GM12878 (cell line): Measurements from ENCODE around the gene RPS6KA4.

Experiments used
- DPF2 ChIP-seq: fragments of 450-650 bp; IDR thresholded peaks from 2 replicates; pipeline ENCODE4 v1.6.1; 2017; ENCODE audit warnings: mild to moderate bottlenecking
- ESRRA ChIP-seq: IDR thresholded peaks from 2 replicates; pipeline ENCODE4 v1.6.1; 2012; ENCODE audit warnings: mild to moderate bottlenecking, low read length, improper control_type of control experiment
- EZH2 ChIP-seq: IDR thresholded peaks from 2 replicates; pipeline ENCODE4 v1.6.1; 2012; ENCODE audit warnings: low read depth, mild to moderate bottlenecking, control low read depth, inconsistent platforms, low read length, borderline replicate concordance; ENCODE audit not compliant: control insufficient read depth
- HCFC1 ChIP-seq: fragments of 150-350 bp; IDR thresholded peaks from 2 replicates; pipeline ENCODE4 v1.6.1; 2014; ENCODE audit warnings: low read length
- POLR2A ChIP-seq: IDR thresholded peaks from 2 replicates; pipeline ENCODE4 v1.6.1; 2011; ENCODE audit warnings: low read depth, mild to moderate bottlenecking, low read length
- RAD21 ChIP-seq: IDR thresholded peaks from 2 replicates; pipeline ENCODE4 v1.6.1; 2011; ENCODE audit warnings: mild to moderate bottlenecking, low read depth, low read length, moderate library complexity; ENCODE audit not compliant: insufficient read depth
- TAF1 ChIP-seq: IDR thresholded peaks from 2 replicates; pipeline ENCODE4 v1.6.1; 2011; ENCODE audit warnings: mild to moderate bottlenecking, low read depth, low read length, borderline replicate concordance
- TF ChIP-seq, protein P1 (sequence below): IDR thresholded peaks from 2 replicates; pipeline ENCODE4 v1.6.1; 2011; ENCODE audit warnings: mild to moderate bottlenecking, low read depth, low read length, moderate library complexity; ENCODE audit not compliant: insufficient replicate concordance
- TF ChIP-seq, protein P2 (sequence below): fragments of 450-650 bp; IDR thresholded peaks from 2 replicates; pipeline ENCODE4 v1.6.1; 2014; ENCODE audit warnings: mild to moderate bottlenecking
- TF ChIP-seq, protein P3 (sequence below), 3 experiments: IDR thresholded peaks in 2 of 3; conservative IDR thresholded peaks in 1 of 3; 2 replicates each; pipeline ENCODE4 v1.5.1; 2011; ENCODE audit warnings: low read depth in 3 of 3, low read length in 3 of 3, mild to moderate bottlenecking in 3 of 3, control low read depth in 2 of 3, moderate library complexity in 2 of 3, inconsistent platforms in 1 of 3, mixed read lengths in 1 of 3; ENCODE audit not compliant: control insufficient read depth in 2 of 3, insufficient read depth in 1 of 3; ENCODE audit errors: extremely low read depth in 1 of 3

DNA sequence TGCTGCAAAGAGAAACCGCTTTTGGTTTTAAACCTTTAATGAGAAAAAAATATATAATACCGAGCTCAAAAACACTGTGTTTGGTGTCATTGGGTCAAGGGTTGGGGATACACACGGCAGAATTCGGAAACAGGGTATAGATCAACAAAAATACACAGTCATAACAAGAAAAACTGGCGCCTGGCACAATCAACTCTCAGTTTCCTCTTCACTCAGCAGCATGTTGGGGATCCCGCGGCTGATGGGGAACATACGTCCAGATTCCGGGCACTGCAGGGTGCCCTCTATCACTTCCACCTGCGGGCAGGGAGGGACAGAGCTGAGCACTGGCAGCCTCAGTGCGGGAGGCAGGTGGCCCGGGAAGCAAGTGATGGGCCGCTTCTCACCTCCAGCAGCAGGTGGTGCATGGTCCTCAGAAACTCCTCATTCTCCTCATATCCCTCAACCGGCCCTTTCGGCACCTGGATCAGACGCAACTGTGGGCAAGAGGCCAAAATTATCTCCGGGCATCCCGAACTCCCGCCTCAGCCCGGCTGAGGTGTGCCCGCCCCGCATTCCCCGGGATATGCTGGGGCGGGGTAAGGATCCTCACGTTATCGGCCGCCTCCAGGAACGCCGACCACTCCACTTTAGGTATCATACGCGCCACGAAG lies 42.2 kb upstream of the RPS6KA4 start:
- TF ChIP-seq POLR2A (no peak), EZH2 (no peak), TAF1 (no peak), RAD21 (0 out of 2 replicates have a peak, but pooled peaks have one; percentile 16), HCFC1 (no peak), DPF2 (no peak), ESRRA (no peak)
- TF ChIP-seq, protein P1, sequence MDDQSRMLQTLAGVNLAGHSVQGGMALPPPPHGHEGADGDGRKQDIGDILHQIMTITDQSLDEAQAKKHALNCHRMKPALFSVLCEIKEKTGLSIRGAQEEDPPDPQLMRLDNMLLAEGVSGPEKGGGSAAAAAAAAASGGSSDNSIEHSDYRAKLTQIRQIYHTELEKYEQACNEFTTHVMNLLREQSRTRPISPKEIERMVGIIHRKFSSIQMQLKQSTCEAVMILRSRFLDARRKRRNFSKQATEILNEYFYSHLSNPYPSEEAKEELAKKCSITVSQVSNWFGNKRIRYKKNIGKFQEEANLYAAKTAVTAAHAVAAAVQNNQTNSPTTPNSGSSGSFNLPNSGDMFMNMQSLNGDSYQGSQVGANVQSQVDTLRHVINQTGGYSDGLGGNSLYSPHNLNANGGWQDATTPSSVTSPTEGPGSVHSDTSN: no peak
- TF ChIP-seq, protein P2, sequence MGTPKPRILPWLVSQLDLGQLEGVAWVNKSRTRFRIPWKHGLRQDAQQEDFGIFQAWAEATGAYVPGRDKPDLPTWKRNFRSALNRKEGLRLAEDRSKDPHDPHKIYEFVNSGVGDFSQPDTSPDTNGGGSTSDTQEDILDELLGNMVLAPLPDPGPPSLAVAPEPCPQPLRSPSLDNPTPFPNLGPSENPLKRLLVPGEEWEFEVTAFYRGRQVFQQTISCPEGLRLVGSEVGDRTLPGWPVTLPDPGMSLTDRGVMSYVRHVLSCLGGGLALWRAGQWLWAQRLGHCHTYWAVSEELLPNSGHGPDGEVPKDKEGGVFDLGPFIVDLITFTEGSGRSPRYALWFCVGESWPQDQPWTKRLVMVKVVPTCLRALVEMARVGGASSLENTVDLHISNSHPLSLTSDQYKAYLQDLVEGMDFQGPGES: no peak
- TF ChIP-seq, protein P3, sequence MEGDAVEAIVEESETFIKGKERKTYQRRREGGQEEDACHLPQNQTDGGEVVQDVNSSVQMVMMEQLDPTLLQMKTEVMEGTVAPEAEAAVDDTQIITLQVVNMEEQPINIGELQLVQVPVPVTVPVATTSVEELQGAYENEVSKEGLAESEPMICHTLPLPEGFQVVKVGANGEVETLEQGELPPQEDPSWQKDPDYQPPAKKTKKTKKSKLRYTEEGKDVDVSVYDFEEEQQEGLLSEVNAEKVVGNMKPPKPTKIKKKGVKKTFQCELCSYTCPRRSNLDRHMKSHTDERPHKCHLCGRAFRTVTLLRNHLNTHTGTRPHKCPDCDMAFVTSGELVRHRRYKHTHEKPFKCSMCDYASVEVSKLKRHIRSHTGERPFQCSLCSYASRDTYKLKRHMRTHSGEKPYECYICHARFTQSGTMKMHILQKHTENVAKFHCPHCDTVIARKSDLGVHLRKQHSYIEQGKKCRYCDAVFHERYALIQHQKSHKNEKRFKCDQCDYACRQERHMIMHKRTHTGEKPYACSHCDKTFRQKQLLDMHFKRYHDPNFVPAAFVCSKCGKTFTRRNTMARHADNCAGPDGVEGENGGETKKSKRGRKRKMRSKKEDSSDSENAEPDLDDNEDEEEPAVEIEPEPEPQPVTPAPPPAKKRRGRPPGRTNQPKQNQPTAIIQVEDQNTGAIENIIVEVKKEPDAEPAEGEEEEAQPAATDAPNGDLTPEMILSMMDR (IDR thresholded peaks at IDR 0.05 in 2 of 3, conservative IDR thresholded peaks at IDR 0.05 in 1 of 3; ENCODE audit: control insufficient read depth in 2 of 3, extremely low read depth in 1 of 3, insufficient read depth in 1 of 3, low read depth in 3 of 3, low read length in 3 of 3): peak; percentile 25 to 32 (median 29); a peak in 3 of 6 replicates
